GM11168 (cell line): ENCODE data around the gene LZTFL1.

Source experiments
- in situ Hi-C: fragments of 300-500 bp; cut with MboI; formaldehyde crosslinking; loops from one replicate; pipeline ENCODE4 v1.12.0; 2022; ENCODE audit warnings: low sequenced_read_pairs; ENCODE audit not compliant: unreplicated experiment

The LZTFL1 gene

GRCh38 chr3:45792036-45792435 is 49.9 kb downstream of the LZTFL1 start:
- in situ Hi-C loops, result no loop called here

GRCh38 chr3:45790596-45790995 is 51.3 kb downstream of the LZTFL1 start:
- in situ Hi-C loops, result no loop called here

DNA sequence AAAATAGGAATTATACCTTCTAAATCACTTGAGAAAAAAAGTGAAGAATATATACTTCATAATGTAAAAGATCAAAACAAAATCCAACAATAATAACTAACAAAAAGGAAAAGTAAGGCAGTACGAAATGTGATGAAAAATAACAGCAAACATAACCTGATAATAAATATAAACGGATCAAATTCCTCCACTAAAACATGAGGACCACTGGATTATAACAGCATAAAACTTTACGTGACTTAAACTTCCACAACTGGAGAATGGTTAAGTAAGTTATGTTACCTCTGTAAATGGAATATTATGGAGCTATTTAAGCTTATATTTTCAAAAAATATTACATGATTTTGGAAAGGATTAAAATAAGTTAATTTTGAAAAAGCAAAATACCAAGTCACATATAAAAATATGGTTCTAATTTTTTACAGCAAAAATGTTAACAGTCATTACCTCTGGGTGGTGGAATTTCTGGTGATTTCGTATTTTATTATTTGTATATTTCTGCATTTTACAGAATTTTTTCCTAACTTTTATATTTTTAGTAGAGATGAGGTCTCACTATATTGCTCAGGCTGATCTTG is 52.6 kb downstream of the LZTFL1 start:
- in situ Hi-C loops, result no loop called here

DNA sequence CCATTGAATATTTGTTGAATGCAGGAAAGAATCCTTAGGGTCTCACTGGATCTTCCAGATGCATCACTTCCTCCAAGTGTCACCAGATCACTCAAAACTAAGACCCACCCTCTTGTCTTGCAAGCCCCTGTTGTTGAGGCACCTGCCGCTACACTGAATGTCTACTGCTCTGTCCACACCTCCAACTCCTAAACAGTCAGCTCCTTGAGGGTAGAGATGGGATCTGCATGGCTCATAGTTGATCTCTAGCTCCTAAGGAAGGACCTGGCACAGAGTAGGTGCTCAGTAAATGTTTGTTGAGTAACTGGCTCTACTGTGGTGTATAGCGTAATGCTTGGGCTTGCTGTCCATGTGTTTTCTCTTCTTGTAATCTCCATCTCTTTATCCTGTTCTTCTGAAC is 54.4 kb downstream of the LZTFL1 start:
- in situ Hi-C loops, result no loop called here

DNA sequence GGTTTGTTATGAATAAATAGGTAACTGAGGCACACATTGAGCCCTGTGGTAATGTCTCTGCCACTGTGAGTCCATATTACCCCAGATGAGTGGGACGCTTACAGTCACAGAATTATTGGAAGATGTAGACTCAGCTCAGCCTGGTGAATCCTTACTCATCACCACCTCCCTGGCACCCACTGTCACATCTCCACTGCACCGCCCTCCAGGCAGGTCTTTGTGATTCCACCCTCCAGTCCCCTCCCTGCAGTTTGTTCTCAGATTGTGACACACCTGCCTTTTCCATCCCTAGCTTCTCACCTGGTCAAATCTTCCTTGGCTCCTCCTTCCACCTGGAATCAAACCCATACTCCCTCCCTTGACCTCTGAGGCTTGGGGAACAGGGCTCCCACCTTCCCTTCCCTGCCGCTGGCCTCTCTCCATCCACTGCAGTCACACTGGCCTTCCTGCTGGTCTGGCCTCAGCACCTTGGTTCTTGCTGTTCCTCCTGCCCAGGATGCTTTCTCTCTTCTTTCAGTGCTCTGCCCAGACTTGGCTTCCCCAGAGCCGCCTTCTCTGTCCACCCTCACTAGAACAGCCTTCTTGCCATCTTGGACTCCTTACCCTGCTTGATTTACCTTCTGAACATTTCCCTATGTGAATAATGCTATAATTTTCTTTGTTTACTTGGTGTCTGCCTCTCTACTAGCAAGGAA is 55.0 kb downstream of the LZTFL1 start:
- in situ Hi-C loops, result no loop called here

DNA sequence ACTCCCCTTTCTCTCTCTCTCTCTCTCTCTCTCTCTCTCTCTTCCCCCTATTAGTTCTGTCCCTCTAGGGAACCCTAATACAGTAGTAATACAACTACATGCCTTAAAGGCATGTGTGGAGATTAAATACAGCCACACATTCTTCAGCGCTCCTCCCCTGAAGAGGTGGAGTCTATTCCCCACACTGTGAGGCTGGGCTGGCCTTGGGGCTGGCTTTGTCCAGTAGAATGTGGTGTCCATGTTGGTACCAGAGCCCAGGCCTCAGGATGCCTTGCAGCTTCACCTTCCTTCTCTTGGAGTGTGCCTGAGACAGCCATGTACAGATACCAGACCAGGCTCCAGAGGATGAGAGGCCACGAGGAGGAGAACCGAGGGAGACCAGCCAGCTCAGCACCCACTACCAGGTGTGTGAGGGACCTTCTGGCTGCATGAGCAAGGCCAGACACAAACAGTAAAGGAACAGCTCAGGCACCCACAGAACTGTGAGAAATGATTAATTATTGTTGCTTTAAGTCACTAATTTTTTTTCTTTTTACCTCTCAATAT is 56.2 kb downstream of the LZTFL1 start:
- in situ Hi-C loops, result no loop called here

DNA sequence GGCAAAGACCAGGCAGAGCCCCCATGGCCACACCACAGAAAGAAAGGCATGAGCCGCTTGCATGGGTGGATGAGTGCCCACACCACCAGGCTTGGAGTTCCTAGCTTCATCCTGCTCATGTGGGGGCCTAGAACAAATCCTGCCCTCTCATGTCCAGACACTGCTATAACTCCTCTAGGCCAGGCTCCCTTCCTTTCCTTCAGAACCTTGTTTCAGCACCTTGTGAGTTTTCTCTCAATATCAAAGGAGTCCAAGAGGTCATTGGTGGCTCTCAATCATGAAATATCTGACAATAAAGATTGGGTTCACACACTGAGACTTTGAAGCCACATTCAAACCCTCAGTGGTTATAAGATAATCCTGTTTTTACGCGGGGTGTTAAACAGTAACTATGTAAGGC is 58.3 kb downstream of the LZTFL1 start:
- in situ Hi-C loops, result no loop called here

DNA sequence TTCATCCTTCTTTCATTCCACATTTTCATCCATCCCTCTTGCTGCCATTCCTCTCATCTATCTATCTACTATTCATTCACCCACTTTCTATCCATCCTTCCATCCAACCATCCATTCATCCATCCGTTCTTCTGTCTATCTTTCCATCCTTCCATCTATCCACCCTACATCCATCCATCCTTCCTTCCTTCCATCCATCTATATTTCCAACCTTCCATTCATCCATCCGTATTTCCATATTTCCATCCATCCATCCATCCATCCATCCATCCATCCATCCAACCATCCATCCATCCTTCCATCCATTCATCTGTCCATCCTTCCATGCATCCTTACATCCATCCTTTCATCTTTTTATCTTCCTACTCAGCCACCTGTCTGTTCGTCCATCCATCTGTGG is 59.5 kb downstream of the LZTFL1 start:
- in situ Hi-C loops, result no loop called here

- in situ Hi-C loops, result no loop called here
Measured at GRCh38 chr3:45781841-45782240, 60.1 kb downstream of the LZTFL1 start.

DNA sequence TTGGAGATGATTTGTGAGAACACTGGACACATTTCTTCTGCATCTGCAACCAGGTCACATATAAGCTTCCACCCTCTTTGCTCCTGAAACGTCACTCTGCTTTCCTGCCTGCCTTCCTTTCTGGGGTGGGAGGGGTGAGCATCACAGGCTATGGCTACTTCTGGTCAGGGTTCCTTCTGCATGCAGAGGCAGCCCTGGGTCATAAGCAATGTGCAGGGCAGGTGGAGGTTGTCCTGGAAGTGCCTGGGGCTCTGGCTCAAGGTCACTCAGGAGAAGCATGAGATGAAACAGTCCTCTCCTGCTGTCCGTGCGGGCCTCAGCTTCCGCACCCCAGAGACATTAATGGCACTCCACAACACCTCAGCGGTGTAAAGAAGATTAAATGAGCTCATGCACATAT is 60.6 kb downstream of the LZTFL1 start:
- in situ Hi-C loops, result no loop called here

GRCh38 chr3:45779746-45780735 is 61.9 kb downstream of the LZTFL1 start:
- in situ Hi-C loops, result no loop called here

GRCh38 chr3:45778761-45779201 is 63.1 kb downstream of the LZTFL1 start:
- in situ Hi-C loops, result no loop called here

- in situ Hi-C loops, result no loop called here
Measured at GRCh38 chr3:45777746-45778386, 64.1 kb downstream of the LZTFL1 start.

DNA sequence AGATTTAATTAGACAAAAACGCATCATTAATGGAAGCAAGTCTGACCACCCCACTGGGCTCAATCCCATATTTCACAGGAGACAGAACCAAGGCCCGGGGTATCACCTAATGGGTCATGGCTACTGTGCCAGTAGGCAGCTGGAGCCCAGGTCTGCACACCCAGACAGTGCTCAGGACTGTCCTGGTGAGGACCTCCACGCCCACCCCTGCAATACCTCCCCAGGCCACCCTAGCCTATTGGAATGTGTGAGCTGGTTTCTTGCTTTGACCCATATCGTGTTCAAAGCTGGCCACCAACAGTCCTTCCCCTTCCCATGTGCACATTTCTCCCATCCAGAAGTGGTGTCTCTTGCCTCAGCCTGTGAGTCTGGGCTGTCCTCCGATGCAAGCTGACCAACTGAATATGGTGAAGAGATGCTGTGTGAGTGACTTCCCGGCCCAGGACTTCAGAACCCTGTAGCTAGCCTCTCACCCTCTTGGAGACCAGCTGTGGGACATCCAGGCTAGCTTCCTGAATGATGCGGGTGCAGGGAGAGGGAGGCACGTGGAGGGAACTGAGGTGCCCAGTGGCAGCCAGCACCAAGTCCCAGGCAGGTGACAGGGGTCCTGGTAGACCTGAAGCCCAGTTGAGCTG is 64.7 kb downstream of the LZTFL1 start:
- in situ Hi-C loops, result no loop called here

GRCh38 chr3:45776611-45777010 is 65.3 kb downstream of the LZTFL1 start:
- in situ Hi-C loops, result no loop called here

- in situ Hi-C loops, result no loop called here
Measured at GRCh38 chr3:45776301-45776595, 65.7 kb downstream of the LZTFL1 start.

DNA sequence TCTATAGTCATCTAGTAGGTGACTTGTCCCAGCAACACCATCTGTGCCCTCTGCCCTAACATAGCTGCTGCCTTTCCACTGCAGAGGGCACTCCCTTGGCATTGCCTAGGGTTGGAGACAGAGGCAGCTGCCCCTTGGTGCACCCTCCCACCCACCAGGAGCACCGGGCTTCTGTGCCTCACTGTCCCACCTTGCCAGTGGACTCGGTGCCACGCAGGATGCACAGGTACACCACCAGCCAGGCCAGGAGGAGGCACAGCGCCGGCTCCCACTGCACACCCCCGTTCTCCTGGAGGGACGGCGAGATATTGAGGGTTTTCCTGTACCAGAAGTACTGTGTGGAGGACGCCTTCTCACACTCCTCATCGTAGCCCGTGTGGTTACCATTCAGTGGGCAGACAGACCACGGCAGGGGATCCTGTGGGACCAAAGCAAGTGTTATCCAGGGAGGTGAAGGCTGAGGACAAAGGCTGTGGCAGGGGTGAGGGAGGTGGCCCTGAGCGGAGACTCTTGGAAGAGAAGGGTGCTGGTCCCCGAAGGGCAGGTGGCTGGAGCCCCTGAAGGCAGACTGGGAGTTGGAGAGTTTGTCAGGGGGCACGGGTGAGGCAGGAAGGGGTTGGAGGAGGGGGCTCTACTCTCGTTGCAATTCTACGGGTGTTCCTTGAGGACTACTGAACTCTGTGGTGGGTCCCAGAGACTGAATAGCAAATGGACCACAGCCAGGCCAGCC is 66.2 kb downstream of the LZTFL1 start:
- in situ Hi-C loops, result no loop called here

- in situ Hi-C loops, result no loop called here
Measured at GRCh38 chr3:45774581-45775521, 67.1 kb downstream of the LZTFL1 start.
